Measurements from ENCODE around the gene PDCL3.

Gene PDCL3

GRCh38 chr2:100548771-100549170 lies 14.0 kb upstream of the PDCL3 start:
- ChIA-PET POLR2A (no interaction called here), CTCF (no interaction called here)
- TF ChIP-seq CTCF (IDR thresholded peaks at IDR 0.05; ENCODE audit: insufficient read depth, low read length, missing control alignments), result no peak
- DNase-seq (ENCODE audit: low read depth, low spot score), result no peak
- no peak overlapping the region for H3K4me3 ChIP-seq (ENCODE audit: low read depth, low read length)

- CTCF ChIA-PET, result no interaction called here
- DNase-seq (ENCODE audit: low read depth, low spot score), result no peak
- no peak for TF ChIP-seq CTCF (IDR thresholded peaks at IDR 0.05; ENCODE audit: insufficient read depth, low read length, missing control alignments)
- POLR2A ChIA-PET, result no interaction called here
- no peak overlapping the region for H3K4me3 ChIP-seq (ENCODE audit: low read depth, low read length)
Measured at GRCh38 chr2:100551303-100551702, 11.5 kb upstream of the PDCL3 start.

- H3K4me3 ChIP-seq (ENCODE audit: low read depth, low read length), result no peak overlapping the region
- POLR2A ChIA-PET, result no interaction called here
- DNase-seq (ENCODE audit: low read depth, low spot score), result no peak
- CTCF ChIA-PET, result no interaction called here
- TF ChIP-seq CTCF (IDR thresholded peaks at IDR 0.05; ENCODE audit: insufficient read depth, low read length, missing control alignments), result no peak
Measured at GRCh38 chr2:100554798-100555407, 7.9 kb upstream of the PDCL3 start.

GRCh38 chr2:100556746-100557145 lies 6.0 kb upstream of the PDCL3 start:
- ChIA-PET POLR2A (interaction anchor here (0.6 kb wide), 1 partner anchor 157 kb away, joined by 3 read pairs; no protein-coding TSS in a partner anchor), CTCF (no interaction called here)
- H3K4me3 ChIP-seq (ENCODE audit: low read depth, low read length), result no peak overlapping the region
- TF ChIP-seq CTCF (IDR thresholded peaks at IDR 0.05; ENCODE audit: insufficient read depth, low read length, missing control alignments), result no peak
- no peak for DNase-seq (ENCODE audit: low read depth, low spot score)

GRCh38 chr2:100560216-100560830 lies 2.5 kb upstream of the PDCL3 start:
- TF ChIP-seq CTCF (IDR thresholded peaks at IDR 0.05; ENCODE audit: insufficient read depth, low read length, missing control alignments), result no peak
- CTCF ChIA-PET, result no interaction called here
- H3K4me3 ChIP-seq (ENCODE audit: low read depth, low read length), result no peak overlapping the region
- POLR2A ChIA-PET, result no interaction called here
- DNase-seq (ENCODE audit: low read depth, low spot score), result no peak

GRCh38 chr2:100561191-100561590 lies 1.6 kb upstream of the PDCL3 start:
- TF ChIP-seq CTCF (IDR thresholded peaks at IDR 0.05; ENCODE audit: insufficient read depth, low read length, missing control alignments), result no peak
- DNase-seq (ENCODE audit: low read depth, low spot score), result no peak

More at GRCh38 chr2:100561191-100561590, 1.6 kb upstream of the PDCL3 start:
- H3K4me3 ChIP-seq (ENCODE audit: low read depth, low read length), result no peak overlapping the region
- POLR2A ChIA-PET, result no interaction called here
- CTCF ChIA-PET, result no interaction called here

Measured in AG04449 (cell line).